SH-SY5Y (cell line): ENCODE measurements around the gene SPACA4.

ENCODE experiments used
- GATA2 ChIP-seq: IDR thresholded peaks from 2 replicates; pipeline ENCODE4 v1.6.1; 2011; ENCODE audit warnings: mild to moderate bottlenecking, low read depth, low read length
- GATA3 ChIP-seq: IDR thresholded peaks from 2 replicates; pipeline ENCODE4 v1.6.1; 2011; ENCODE audit warnings: low read depth, mild to moderate bottlenecking, low read length, moderate library complexity

- no peak for TF ChIP-seq GATA2
- no peak for TF ChIP-seq GATA3
These were observed 27.7 kb upstream of the SPACA4 start for GRCh38 chr19:48578891-48579290.
